ENCODE data around the gene HMGN1.

HMGN1 gene

GRCh38 chr21:39367783-39368182 lies 18.9 kb upstream of the HMGN1 start:
- DNase-seq (ENCODE audit: low spot score) = no peak

- DNase-seq (ENCODE audit: low spot score) = no peak
These were observed 17.7 kb upstream of the HMGN1 start for GRCh38 chr21:39366563-39366962.

- no peak for DNase-seq (ENCODE audit: low spot score)
These were observed 16.1 kb upstream of the HMGN1 start for GRCh38 chr21:39364949-39365348.

- DNase-seq (ENCODE audit: low spot score) = no peak
These were observed 15.0 kb upstream of the HMGN1 start for GRCh38 chr21:39363607-39364555.

- no peak for DNase-seq (ENCODE audit: low spot score)
These were observed 13.8 kb upstream of the HMGN1 start for GRCh38 chr21:39362733-39363132.

GRCh38 chr21:39359382-39359781 lies 10.5 kb upstream of the HMGN1 start:
- DNase-seq (ENCODE audit: low spot score) = no peak

GRCh38 chr21:39353295-39353694 lies 4.4 kb upstream of the HMGN1 start:
- no peak for DNase-seq (ENCODE audit: low spot score)

- no peak for DNase-seq (ENCODE audit: low spot score)
These were observed 1.5 kb upstream of the HMGN1 start for GRCh38 chr21:39350094-39351005.

- peak; percentile 96 for DNase-seq (ENCODE audit: low spot score)
These were observed 564 bp upstream of the HMGN1 start for GRCh38 chr21:39349211-39350093.

GRCh38 chr21:39348040-39348354 lies 891 bp downstream of the HMGN1 start:
- no peak for DNase-seq (ENCODE audit: low spot score)

GRCh38 chr21:39347537-39347936 lies 1.4 kb downstream of the HMGN1 start:
- DNase-seq (ENCODE audit: low spot score) = no peak

- no peak for DNase-seq (ENCODE audit: low spot score)
These were observed 2.1 kb downstream of the HMGN1 start for GRCh38 chr21:39346671-39347331.

- DNase-seq (ENCODE audit: low spot score) = no peak
These were observed 2.7 kb downstream of the HMGN1 start for GRCh38 chr21:39346206-39346605.

GRCh38 chr21:39345440-39345839 lies 3.4 kb downstream of the HMGN1 start:
- no peak for DNase-seq (ENCODE audit: low spot score)

GRCh38 chr21:39344848-39345247 lies 4.0 kb downstream of the HMGN1 start:
- DNase-seq (ENCODE audit: low spot score) = no peak

GRCh38 chr21:39341249-39341923 lies 7.5 kb downstream of the HMGN1 start:
- DNase-seq (ENCODE audit: low spot score) = no peak

- no peak for DNase-seq (ENCODE audit: low spot score)
These were observed 8.2 kb downstream of the HMGN1 start for GRCh38 chr21:39340687-39341086.

GRCh38 chr21:39339231-39339630 lies 9.7 kb downstream of the HMGN1 start:
- DNase-seq (ENCODE audit: low spot score) = no peak

- DNase-seq (ENCODE audit: low spot score) = no peak
These were observed 12.4 kb downstream of the HMGN1 start for GRCh38 chr21:39336457-39337008.

- DNase-seq (ENCODE audit: low spot score) = no peak
These were observed 14.3 kb downstream of the HMGN1 start for GRCh38 chr21:39334611-39335010.

GRCh38 chr21:39332175-39332574 lies 16.7 kb downstream of the HMGN1 start:
- no peak for DNase-seq (ENCODE audit: low spot score)
